ENCODE results near the gene GATA6.

DNA sequence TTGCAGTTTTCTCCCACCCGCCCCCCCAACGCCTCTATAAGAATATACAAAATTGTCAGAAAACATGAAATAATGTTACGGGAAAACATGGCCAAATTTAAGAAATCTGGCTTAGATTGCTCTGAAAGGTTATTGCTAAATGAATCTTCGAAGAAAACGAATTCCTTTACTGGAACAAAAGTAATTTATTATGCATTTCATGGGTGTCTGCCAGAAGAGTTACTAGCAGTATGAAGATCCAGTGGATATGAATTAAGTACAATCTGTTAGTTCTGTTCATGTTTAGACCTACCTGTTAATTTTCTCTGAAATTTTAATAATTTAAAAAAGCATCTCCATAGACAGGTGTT is 21.9 kb downstream of the GATA6 start:
- no peak for TF ChIP-seq CTCF (IDR thresholded peaks at IDR 0.05 in 2 of 3, conservative IDR thresholded peaks at IDR 0.05 in 1 of 3; ENCODE audit: borderline replicate concordance in 1 of 3, insufficient read depth in 1 of 3, low read depth in 2 of 3, low read length in 2 of 3)
- TF ChIP-seq, protein P1, sequence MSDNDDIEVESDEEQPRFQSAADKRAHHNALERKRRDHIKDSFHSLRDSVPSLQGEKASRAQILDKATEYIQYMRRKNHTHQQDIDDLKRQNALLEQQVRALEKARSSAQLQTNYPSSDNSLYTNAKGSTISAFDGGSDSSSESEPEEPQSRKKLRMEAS (IDR thresholded peaks at IDR 0.05), result no peak
- TF ChIP-seq, protein P2, sequence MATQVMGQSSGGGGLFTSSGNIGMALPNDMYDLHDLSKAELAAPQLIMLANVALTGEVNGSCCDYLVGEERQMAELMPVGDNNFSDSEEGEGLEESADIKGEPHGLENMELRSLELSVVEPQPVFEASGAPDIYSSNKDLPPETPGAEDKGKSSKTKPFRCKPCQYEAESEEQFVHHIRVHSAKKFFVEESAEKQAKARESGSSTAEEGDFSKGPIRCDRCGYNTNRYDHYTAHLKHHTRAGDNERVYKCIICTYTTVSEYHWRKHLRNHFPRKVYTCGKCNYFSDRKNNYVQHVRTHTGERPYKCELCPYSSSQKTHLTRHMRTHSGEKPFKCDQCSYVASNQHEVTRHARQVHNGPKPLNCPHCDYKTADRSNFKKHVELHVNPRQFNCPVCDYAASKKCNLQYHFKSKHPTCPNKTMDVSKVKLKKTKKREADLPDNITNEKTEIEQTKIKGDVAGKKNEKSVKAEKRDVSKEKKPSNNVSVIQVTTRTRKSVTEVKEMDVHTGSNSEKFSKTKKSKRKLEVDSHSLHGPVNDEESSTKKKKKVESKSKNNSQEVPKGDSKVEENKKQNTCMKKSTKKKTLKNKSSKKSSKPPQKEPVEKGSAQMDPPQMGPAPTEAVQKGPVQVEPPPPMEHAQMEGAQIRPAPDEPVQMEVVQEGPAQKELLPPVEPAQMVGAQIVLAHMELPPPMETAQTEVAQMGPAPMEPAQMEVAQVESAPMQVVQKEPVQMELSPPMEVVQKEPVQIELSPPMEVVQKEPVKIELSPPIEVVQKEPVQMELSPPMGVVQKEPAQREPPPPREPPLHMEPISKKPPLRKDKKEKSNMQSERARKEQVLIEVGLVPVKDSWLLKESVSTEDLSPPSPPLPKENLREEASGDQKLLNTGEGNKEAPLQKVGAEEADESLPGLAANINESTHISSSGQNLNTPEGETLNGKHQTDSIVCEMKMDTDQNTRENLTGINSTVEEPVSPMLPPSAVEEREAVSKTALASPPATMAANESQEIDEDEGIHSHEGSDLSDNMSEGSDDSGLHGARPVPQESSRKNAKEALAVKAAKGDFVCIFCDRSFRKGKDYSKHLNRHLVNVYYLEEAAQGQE (IDR thresholded peaks at IDR 0.05; ENCODE audit: low read depth), result no peak
- no peak for TF ChIP-seq ZBTB33 (IDR thresholded peaks at IDR 0.05; ENCODE audit: extremely low read depth, insufficient replicate concordance, low read length)
- no peak for TF ChIP-seq POLR2A (IDR thresholded peaks at IDR 0.05; ENCODE audit: borderline replicate concordance, extremely low read depth, insufficient read depth, insufficient read length)
- no peak for TF ChIP-seq ATF3 (IDR thresholded peaks at IDR 0.05)
- no peak for TF ChIP-seq CBX3 (IDR thresholded peaks at IDR 0.05; ENCODE audit: low read depth)
- TF ChIP-seq SP1 (IDR thresholded peaks at IDR 0.05; ENCODE audit: low read depth), result no peak
- TF ChIP-seq EZH2 (IDR thresholded peaks at IDR 0.05), result no peak
- no peak for TF ChIP-seq CEBPB (IDR thresholded peaks at IDR 0.05; ENCODE audit: low read depth)
- no peak for TF ChIP-seq EZH2phosphoT487 (IDR thresholded peaks at IDR 0.05; ENCODE audit: borderline replicate concordance)
- no peak for TF ChIP-seq FOSL1 (IDR thresholded peaks at IDR 0.05; ENCODE audit: low read depth)

Measured in HCT116 (cell line).